Heart right ventricle (tissue), 16 donors: ENCODE measurements around the gene CDKN2B-AS1. TPM values are rescaled to one million over a fixed set of nuclear protein-coding genes. Genes with fewer than 3 reads are reported as not detected.

ENCODE experiments used
- ATAC-seq, 8 donors: fragments of 200-7000 bp; cut with Tn5 transposase; one replicate each; pipeline ENCODE4 v1.9.1; 2020; ENCODE audit warnings: mild to moderate bottlenecking in 8 of 8, moderate library complexity in 8 of 8, moderate number of reproducible peaks in 1 of 8
- DNase-seq, 2 donors: peaks; one replicate each; pipeline ENCODE4 v3.0.0-alpha.2; 2020
- H3K27ac ChIP-seq, 10 donors: fragments of 200-600 bp; sonication (generic) in 2 of 10; one replicate each; pipeline versions ENCODE4 v1.5.0 to v1.8.0; 2020 to 2022; ENCODE audit warnings: mild to moderate bottlenecking in 3 of 10
- H3K27me3 ChIP-seq, 7 donors: fragments of 200-600 bp; one replicate each; pipeline ENCODE4 v1.8.0; 2021 to 2022; ENCODE audit warnings: mild to moderate bottlenecking in 2 of 7
- H3K36me3 ChIP-seq, 9 donors: fragments of 200-600 bp; sonication (generic) in 1 of 9; one replicate each; pipeline versions ENCODE4 v1.5.0 to v1.8.0; 2020 to 2022; ENCODE audit warnings: mild to moderate bottlenecking in 2 of 9
- H3K4me1 ChIP-seq, 9 donors: fragments of 200-600 bp; sonication (generic) in 1 of 9; one replicate each; pipeline versions ENCODE4 v1.5.0 to v1.8.0; 2020 to 2022; ENCODE audit warnings: mild to moderate bottlenecking in 4 of 9
- H3K4me3 ChIP-seq, 10 donors: fragments of 200-600 bp; sonication (generic) in 2 of 10; one replicate each; pipeline versions ENCODE4 v1.5.0 to v1.8.0; 2020 to 2022; ENCODE audit warnings: mild to moderate bottlenecking in 7 of 10, moderate library complexity in 2 of 10
- H3K9me3 ChIP-seq, 11 donors: fragments of 200-600 bp in 10 of 11; sonication (generic) in 2 of 11; one replicate each; pipeline versions ENCODE4 v1.5.0 to v1.8.0; 2013 to 2022; ENCODE audit warnings: mild to moderate bottlenecking in 2 of 11, control low read depth in 1 of 11, moderate library complexity in 1 of 11
- CTCF ChIP-seq, 9 donors: fragments of 200-600 bp; sonication (generic) in 2 of 9; IDR thresholded peaks; one replicate each; pipeline versions ENCODE4 v1.5.0 to v1.8.0; 2021 to 2022; ENCODE audit warnings: antibody characterized with exemption in 9 of 9, mild to moderate bottlenecking in 5 of 9, moderate library complexity in 1 of 9
- WGBS, 2 donors: extraction: QIAGEN DNeasy Blood & Tissue Kit; methylation state at CpG; one replicate each; pipeline ENCODE4 v1.1.7; 2013; ENCODE audit warnings: inconsistent platforms in 1 of 2; 5-methylcytosine and 5-hydroxymethylcytosine counted together
- intact Hi-C, 10 donors: fragments of 100-400 bp; cut with DNase I; formaldehyde crosslinking; loops; one replicate each; pipeline versions ENCODE4 v1.11.1 to v1.14.2; 2022
- polyA plus RNA-seq, 2 donors: library from polyadenylated mRNA; stranded (reverse); fragments of 200-250 nt; gene quantifications; one replicate each; pipeline ENCODE4 v1.2.3, GENCODE V29; 2013
- total RNA-seq, 10 donors: library from RNA; stranded (reverse); fragmentation: NEBNext Ultra II Directional in 3 of 10; extraction: Animal tissue kit (Norgen Biotek cat#: 25700) in 3 of 10; gene quantifications; one replicate each; pipeline versions ENCODE4 v1.2.1 to v1.2.4, GENCODE V29; 2021 to 2023
- donor health status: Arrhythmogenic right ventricular cardiomyopathy.
- donor health status: ischemic (EF 13 %, LVEDD 7.1; RV severe dilation, severe dysfunction).
- donor health status: healthy with polysubstance abuse.
- donor health status: DM: no; HTN: yes; CAD: no.
- donor health status: DM: no; HTN: no; CAD: no.
- donor health status: ischemic (EF 25% LVEDD 6.9; RV normal size, moderate dysfunction).
- donor health status: ischemic (EF 25% LVEDD 5.7; RV mildly dilated, moderate dysfunction).
- donor health status: healthy.
- donor health status: DM: yes; HTN: yes; CAD: no.
- donor health status: Ischemic cardiomyopathy.
- donor health status: ischemic (EF 35%, LVEDD 5.7; RV mildly dilated, moderate dysfunction).
- donor health status: nonischemic (EF 11% LVEDD 7.7; RV severe dilation, severe dysfunction).
- donor health status: DM: yes; HTN: yes; CAD: no.
- donor health status: PGD.
- donor health status: ischemic (EF 29% LVEDD 5.4; RV normal size, mild dysfunction).
- donor health status: nonischemic (EF 23%, LVEDD 6.1; RV moderate dilation, normal function).

Gene CDKN2B-AS1
- total and polyA plus RNA-seq, 12 donors = 0.14 to 0.45 (median 0.30) TPM; not detected in 9

- Histone ChIP-seq H3K4me1 (peaks cover 0 to 8% (median 0%) of the 10 kb centered on the region in 9 donors), H3K4me3 (no peak overlapping the region), H3K27me3 (no peaks in the 10 kb centered on the region), H3K27ac (no peak overlapping the region), H3K9me3 (no peaks in the 10 kb centered on the region), H3K36me3 (no peaks in the 10 kb centered on the region)
- no peak for ATAC-seq
- no peak for DNase-seq
- intact Hi-C loops = loop anchor here in 2 of 10 donors (10.0 kb wide), 2 partner anchors 170 to 230 kb away; no protein-coding TSS in a partner anchor
- no peak for TF ChIP-seq CTCF (IDR thresholded peaks at IDR 0.05)
These were observed 50.0 kb downstream of the CDKN2B-AS1 start for GRCh38 chr9:22044583-22044982.

- H3K9me3 ChIP-seq = no peaks in the 10 kb centered on the region
- no peak for DNase-seq
- no peak for TF ChIP-seq CTCF (IDR thresholded peaks at IDR 0.05)
- intact Hi-C loops = loop anchor here in 2 of 10 donors (10.0 kb wide), 2 partner anchors 169 to 231 kb away; no protein-coding TSS in a partner anchor
- no peak for ATAC-seq
- no peak overlapping the region for H3K27ac ChIP-seq
- no peaks in the 10 kb centered on the region for H3K27me3 ChIP-seq
- no peak overlapping the region for H3K4me3 ChIP-seq
- H3K4me1 ChIP-seq = peaks cover 0 to 8% (median 0%) of the 10 kb centered on the region in 9 donors
- no peaks in the 10 kb centered on the region for H3K36me3 ChIP-seq
These were observed 50.8 kb downstream of the CDKN2B-AS1 start for GRCh38 chr9:22045423-22045822.

GRCh38 chr9:22046243-22046885 lies 51.8 kb downstream of the CDKN2B-AS1 start:
- no peak overlapping the region for H3K4me3 ChIP-seq
- H3K27ac ChIP-seq = no peak overlapping the region
- H3K4me1 ChIP-seq = peaks cover 0 to 18% (median 0%) of the 10 kb centered on the region in 9 donors
- H3K36me3 ChIP-seq = no peaks in the 10 kb centered on the region
- 77 to 82% methylated on average over 1 of the region's 1 CpG for WGBS, 2 donors
- H3K9me3 ChIP-seq = no peaks in the 10 kb centered on the region
- no peak for ATAC-seq
- DNase-seq = no peak
- no peak for TF ChIP-seq CTCF (IDR thresholded peaks at IDR 0.05)
- intact Hi-C loops = loop anchor here in 2 of 10 donors (10.0 kb wide), 2 partner anchors 168 to 232 kb away; no protein-coding TSS in a partner anchor
- H3K27me3 ChIP-seq = no peaks in the 10 kb centered on the region

- H3K4me1 ChIP-seq = peaks cover 0 to 27% (median 0%) of the 10 kb centered on the region in 9 donors
- 88% methylated on average over 2 of the region's 2 CpGs for WGBS, 2 donors
- H3K27ac ChIP-seq = no peak overlapping the region
- DNase-seq (no peak), ATAC-seq (no peak)
- H3K36me3 ChIP-seq = no peaks in the 10 kb centered on the region
- intact Hi-C loops = loop anchor here in 2 of 10 donors (10.0 kb wide), 2 partner anchors 167 to 233 kb away; no protein-coding TSS in a partner anchor
- TF ChIP-seq CTCF (IDR thresholded peaks at IDR 0.05) = no peak
- no peaks in the 10 kb centered on the region for H3K27me3 ChIP-seq
- H3K4me3 ChIP-seq = no peak overlapping the region
- H3K9me3 ChIP-seq = no peaks in the 10 kb centered on the region
These were observed 53.0 kb downstream of the CDKN2B-AS1 start for GRCh38 chr9:22047596-22047995.
